H1 (cell line): Measurements from ENCODE around the gene DMC1. TPM values are rescaled to one million over a fixed set of nuclear protein-coding genes. Genes with fewer than 3 reads are reported as not detected.

ENCODE experiments used
- GABPA ChIP-seq: IDR thresholded peaks from 2 replicates; pipeline ENCODE4 v1.6.1; 2011; ENCODE audit warnings: mild to moderate bottlenecking, low read length, moderate library complexity, borderline replicate concordance; ENCODE audit not compliant: insufficient read depth
- GTF2F1 ChIP-seq: IDR thresholded peaks from 2 replicates; pipeline ENCODE4 v1.6.1; 2012; ENCODE audit warnings: low read depth, low read length, improper control_type of control experiment, borderline replicate concordance
- KDM1A ChIP-seq: fragments of 200-600, 300-600 bp; sonication (generic); IDR thresholded peaks from 2 replicates; pipeline ENCODE4 v1.7.1; 2016; ENCODE audit warnings: mild to moderate bottlenecking, low read length, borderline replicate concordance
- TAF1 ChIP-seq: IDR thresholded peaks from 2 replicates; pipeline ENCODE4 v1.6.1; 2011; ENCODE audit warnings: mild to moderate bottlenecking, low read depth, low read length
- TCF12 ChIP-seq: IDR thresholded peaks from 2 replicates; pipeline ENCODE4 v1.6.1; 2011; ENCODE audit warnings: low read depth, mild to moderate bottlenecking, low read length
- polyA plus RNA-seq, 7 experiments: library from polyadenylated mRNA; depleted of rRNA in 3 of 7; stranded (reverse) in 5 of 7; unstranded in 2 of 7; fragments of >200 nt in 5 of 7; fragments of 200-250 nt in 2 of 7; gene quantifications; 1 replicate in 5 of 7; 2 replicates in 1 of 7; 4 replicates in 1 of 7; pipeline versions ENCODE4 v1.2.1 to v1.2.3, GENCODE V29; 2011 to 2013; ENCODE audit warnings: missing spikeins in 2 of 7, mixed read lengths in 2 of 7
- total RNA-seq: library from RNA; stranded (reverse); fragmentation: NEBNext Ultra II Directional; extraction: Animal tissue kit (Norgen Biotek cat#: 25700); gene quantifications from 2 replicates; pipeline ENCODE4 v1.2.1, GENCODE V29; 2021

Gene DMC1
- total and polyA plus RNA-seq, 2 of the 8 experiments (the other 6 are each of a cell fraction or from before 2014, with no cell fraction given) = 3.8 to 7.2 TPM

GRCh38 chr22:38618682-38619081 lies 48.7 kb upstream of the DMC1 start (continued):
- TF ChIP-seq GTF2F1 = no peak
- no peak for TF ChIP-seq TCF12
- TF ChIP-seq KDM1A = no peak
- no peak for TF ChIP-seq TAF1
- TF ChIP-seq GABPA = no peak
